A673 (cell line): Measurements from ENCODE around the gene BICC1. TPM values are rescaled to one million over a fixed set of nuclear protein-coding genes. Genes with fewer than 3 reads are reported as not detected.

Experiments used
- BruUV-seq: library from RNA; stranded (reverse); fragments of 400-500 nt; replicated peaks from 2 replicates; lab custom pipeline; 2021; lab: Mats Ljungman, UMichigan
- CTCF ChIA-PET: fragments of 300-600 bp; sonication (Branson Sonifier 250); formaldehyde crosslinking; loops from one replicate; lab custom pipeline; 2022; ENCODE audit warnings: antibody characterized with exemption; lab: Charles Lee
- POLR2A ChIA-PET: fragments of 300-600 bp; sonication (Branson Sonifier 250); formaldehyde crosslinking; loops from one replicate; lab custom pipeline; 2022; ENCODE audit warnings: antibody characterized with exemption; ENCODE audit not compliant: low non-redundant PET; lab: Charles Lee
- DNase-seq: peaks from one replicate; pipeline ENCODE4 v3.0.0-alpha.2; 2015; ENCODE audit warnings: low spot score
- H3K27ac ChIP-seq: fragments of 200-600 bp; sonication (generic); 2 replicates; pipeline ENCODE4 v1.5.1; 2016; ENCODE audit warnings: mixed run types, low read depth, mild to moderate bottlenecking, mixed read lengths, antibody characterized with exemption, low read length; ENCODE audit not compliant: poor library complexity, severe bottlenecking
- H3K27me3 ChIP-seq: fragments of 200-600 bp; sonication (generic); replicated peaks from 2 replicates; pipeline ENCODE4 v1.6.1; 2017; ENCODE audit warnings: mixed run types, low read depth, mild to moderate bottlenecking, mixed read lengths, antibody characterized with exemption, low read length; ENCODE audit not compliant: insufficient read depth, poor library complexity
- H3K36me3 ChIP-seq: fragments of 200-600 bp; sonication (generic); 2 replicates; pipeline ENCODE4 v1.6.1; 2016; ENCODE audit warnings: mixed run types, mild to moderate bottlenecking, mixed read lengths, antibody characterized with exemption, low read length; ENCODE audit not compliant: insufficient read depth, poor library complexity, severe bottlenecking
- H3K4me1 ChIP-seq: fragments of 200-600 bp; sonication (generic); 2 replicates; pipeline ENCODE4 v1.6.1; 2017; ENCODE audit warnings: mixed run types, mild to moderate bottlenecking, mixed read lengths, antibody characterized with exemption, low read length; ENCODE audit not compliant: insufficient read depth, poor library complexity, severe bottlenecking
- H3K4me3 ChIP-seq: fragments of 200-600 bp; sonication (generic); 2 replicates; pipeline ENCODE4 v1.5.1; 2016; ENCODE audit warnings: low read depth, mixed run types, mild to moderate bottlenecking, mixed read lengths, low read length; ENCODE audit not compliant: poor library complexity, severe bottlenecking
- H3K9me3 ChIP-seq: fragments of 200-600 bp; sonication (generic); 2 replicates; pipeline ENCODE4 v1.6.1; 2016; ENCODE audit warnings: mixed run types, low read depth, mild to moderate bottlenecking, mixed read lengths, antibody characterized with exemption, low read length; ENCODE audit not compliant: poor library complexity, severe bottlenecking
- EZH2 ChIP-seq: fragments of 200-600 bp; sonication (generic); IDR thresholded peaks from 2 replicates; pipeline ENCODE4 v1.6.1; 2017; ENCODE audit warnings: borderline replicate concordance, low read depth, mild to moderate bottlenecking, mixed read lengths, antibody characterized with exemption, low read length; ENCODE audit not compliant: poor library complexity, severe bottlenecking
- intact Hi-C: fragments of 100-400 bp; cut with micrococcal nuclease; formaldehyde crosslinking; loops from one replicate; pipeline ENCODE4 v1.10.0; 2022; ENCODE audit not compliant: unreplicated experiment
- total RNA-seq: library from RNA; stranded (reverse); gene quantifications from 2 replicates; pipeline ENCODE4 v1.2.3, GENCODE V29; 2021
- TF ChIP-seq, protein P1 (sequence below): fragments of 300-800, 200-600 bp; sonication (generic); conservative IDR thresholded peaks from 2 replicates; pipeline ENCODE4 v1.5.1; 2017; ENCODE audit warnings: low read depth, mild to moderate bottlenecking, antibody characterized with exemption, low read length, moderate library complexity, mixed read lengths

The BICC1 gene
- total RNA-seq, 1 experiment from 2014 or later = 1.6 TPM

DNA sequence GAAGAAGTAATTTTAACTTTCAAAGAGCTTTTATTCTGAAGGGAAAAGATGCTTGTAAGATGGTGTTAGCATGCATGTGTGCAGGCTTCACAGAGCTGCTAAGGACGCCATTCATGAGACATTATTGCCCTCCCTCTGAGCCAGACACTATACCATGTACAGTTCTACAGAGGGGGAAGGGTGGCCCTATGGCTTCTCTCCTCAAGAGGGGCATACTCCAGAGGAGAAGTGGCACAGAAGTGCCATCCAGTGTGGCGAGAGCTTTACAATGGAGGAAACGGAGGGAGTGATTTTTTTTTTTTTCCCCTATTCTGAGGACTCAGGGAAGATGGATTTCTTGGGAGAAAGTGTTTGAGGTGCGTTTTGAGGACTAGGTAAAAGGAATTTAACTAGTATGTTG is 119.5 kb downstream of the BICC1 start:
- Histone ChIP-seq H3K36me3 (no peaks in the 10 kb centered on the region), H3K27me3 (no peaks in the 10 kb centered on the region), H3K4me1 (no peaks in the 10 kb centered on the region), H3K4me3 (no peak overlapping the region), H3K9me3 (no peaks in the 10 kb centered on the region), H3K27ac (no peak overlapping the region)
- no TSS peak for BruUV-seq
- DNase-seq = no peak
- ChIA-PET POLR2A (no interaction called here), CTCF (interaction anchor here (0.6 kb wide), 1 partner anchor 24 kb away, joined by 3 read pairs; no protein-coding TSS in a partner anchor)
- intact Hi-C loops = no loop called here
- TF ChIP-seq EZH2 = no peak
- TF ChIP-seq, protein P1, sequence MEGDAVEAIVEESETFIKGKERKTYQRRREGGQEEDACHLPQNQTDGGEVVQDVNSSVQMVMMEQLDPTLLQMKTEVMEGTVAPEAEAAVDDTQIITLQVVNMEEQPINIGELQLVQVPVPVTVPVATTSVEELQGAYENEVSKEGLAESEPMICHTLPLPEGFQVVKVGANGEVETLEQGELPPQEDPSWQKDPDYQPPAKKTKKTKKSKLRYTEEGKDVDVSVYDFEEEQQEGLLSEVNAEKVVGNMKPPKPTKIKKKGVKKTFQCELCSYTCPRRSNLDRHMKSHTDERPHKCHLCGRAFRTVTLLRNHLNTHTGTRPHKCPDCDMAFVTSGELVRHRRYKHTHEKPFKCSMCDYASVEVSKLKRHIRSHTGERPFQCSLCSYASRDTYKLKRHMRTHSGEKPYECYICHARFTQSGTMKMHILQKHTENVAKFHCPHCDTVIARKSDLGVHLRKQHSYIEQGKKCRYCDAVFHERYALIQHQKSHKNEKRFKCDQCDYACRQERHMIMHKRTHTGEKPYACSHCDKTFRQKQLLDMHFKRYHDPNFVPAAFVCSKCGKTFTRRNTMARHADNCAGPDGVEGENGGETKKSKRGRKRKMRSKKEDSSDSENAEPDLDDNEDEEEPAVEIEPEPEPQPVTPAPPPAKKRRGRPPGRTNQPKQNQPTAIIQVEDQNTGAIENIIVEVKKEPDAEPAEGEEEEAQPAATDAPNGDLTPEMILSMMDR = no peak

- ChIA-PET POLR2A (no interaction called here), CTCF (no interaction called here)
- intact Hi-C loops = no loop called here
These were observed 124.7 kb downstream of the BICC1 start for GRCh38 chr10:58637352-58637751.

DNA sequence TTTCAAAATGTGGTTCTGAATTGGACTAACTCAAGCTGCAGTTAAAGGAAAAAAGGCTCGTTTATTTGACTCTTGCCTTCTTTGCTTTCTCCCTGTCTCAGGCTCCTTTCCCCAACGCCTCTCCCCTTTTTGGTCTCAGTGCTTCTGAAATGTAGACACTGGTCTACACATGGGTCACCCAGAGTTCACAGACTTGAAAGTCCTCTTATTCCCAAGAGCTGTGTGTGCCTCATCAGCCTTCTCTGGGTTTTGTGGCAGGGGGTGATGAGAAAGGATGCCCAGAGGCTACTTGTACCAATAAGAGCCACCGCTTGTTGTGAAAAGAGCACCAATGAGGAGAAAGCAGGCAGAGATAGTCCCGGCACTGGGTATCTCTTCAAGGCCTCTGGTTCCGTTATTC is 125.7 kb downstream of the BICC1 start:
- intact Hi-C loops = no loop called here
- Histone ChIP-seq H3K9me3 (no peaks in the 10 kb centered on the region), H3K4me1 (no peaks in the 10 kb centered on the region), H3K27ac (no peak overlapping the region), H3K27me3 (no peaks in the 10 kb centered on the region), H3K36me3 (no peaks in the 10 kb centered on the region), H3K4me3 (no peak overlapping the region)
- no peak for DNase-seq
- TF ChIP-seq, protein P1 = no peak
- TF ChIP-seq EZH2 = no peak
- CTCF ChIA-PET = no interaction called here
- BruUV-seq = no TSS peak
- POLR2A ChIA-PET = no interaction called here

More at GRCh38 chr10:58637352-58637751, 124.7 kb downstream of the BICC1 start:
- H3K9me3 ChIP-seq = no peaks in the 10 kb centered on the region
- no peak for DNase-seq
- H3K27me3 ChIP-seq = no peaks in the 10 kb centered on the region
- no peaks in the 10 kb centered on the region for H3K4me1 ChIP-seq
- H3K36me3 ChIP-seq = no peaks in the 10 kb centered on the region
- BruUV-seq = no TSS peak
- TF ChIP-seq, protein P1 = no peak
- H3K27ac ChIP-seq = no peak overlapping the region
- no peak overlapping the region for H3K4me3 ChIP-seq
